K562 (cell line): ENCODE results near the gene MMP2. TPM values are rescaled to one million over a fixed set of nuclear protein-coding genes. Genes with fewer than 3 reads are reported as not detected.

Experiments
- COPS2 ChIP-seq: fragments of 450-650 bp; conservative IDR thresholded peaks from 2 replicates; pipeline ENCODE4 v1.6.1; 2016; ENCODE audit warnings: mild to moderate bottlenecking, moderate library complexity
- FOXJ2 ChIP-seq: fragments of 200-800 bp; sonication (Bioruptor generic); IDR thresholded peaks from 2 replicates; pipeline ENCODE4 v1.6.1; 2016; ENCODE audit warnings: missing genetic modification characterization, missing compliant biosample characterization
- FOXM1 ChIP-seq, 2 experiments: fragments of 450-650 bp in 1 of 2; sonication (generic) in 1 of 2; formaldehyde crosslinking in 1 of 2; IDR thresholded peaks; 2 replicates each; pipeline versions ENCODE4 v1.6.1 to v1.9.0; 2017 to 2022; ENCODE audit warnings: low read depth in 2 of 2, mild to moderate bottlenecking in 2 of 2, missing genetic modification reagents in 1 of 2, moderate library complexity in 1 of 2
- HNRNPH1 ChIP-seq: fragments of 200-400 bp; formaldehyde crosslinking; optimal IDR thresholded peaks from 2 replicates; pipeline ENCODE3; 2017; ENCODE audit warnings: low read depth, mild to moderate bottlenecking, low read length, moderate library complexity
- KLF6 ChIP-seq: fragments of 250-450 bp; sonication (Bioruptor Pico); IDR thresholded peaks from 2 replicates; pipeline ENCODE4 v1.4.0; 2020; ENCODE audit warnings: mild to moderate bottlenecking, moderate library complexity, borderline replicate concordance
- LCOR ChIP-seq: sonication (generic); formaldehyde crosslinking; IDR thresholded peaks from 2 replicates; pipeline ENCODE4 v1.8.0; 2022; ENCODE audit warnings: mild to moderate bottlenecking, missing genetic modification reagents
- MBD2 ChIP-seq: sonication (generic); IDR thresholded peaks from 2 replicates; pipeline ENCODE4 v1.6.1; 2016; ENCODE audit warnings: low read depth, borderline replicate concordance
- MCM7 ChIP-seq, 2 experiments: fragments of 450-650 bp; IDR thresholded peaks; 2 replicates each; pipeline ENCODE4 v1.6.1; 2016 to 2018
- PCBP1 ChIP-seq: fragments of 200-400 bp; formaldehyde crosslinking; IDR thresholded peaks from 2 replicates; pipeline ENCODE4 v1.6.1; 2018; ENCODE audit warnings: mild to moderate bottlenecking, low read depth, low read length; ENCODE audit not compliant: poor library complexity, severe bottlenecking
- PHF20 ChIP-seq: fragments of 450-650 bp; IDR thresholded peaks from 2 replicates; pipeline ENCODE4 v1.6.1; 2018; ENCODE audit not compliant: partially characterized antibody
- PTRF ChIP-seq: fragments of 450-650 bp; IDR thresholded peaks from 2 replicates; pipeline ENCODE4 v1.6.1; 2016; ENCODE audit warnings: mild to moderate bottlenecking, missing genetic modification characterization, missing compliant biosample characterization
- RBM39 ChIP-seq: fragments of 200-400 bp; formaldehyde crosslinking; optimal IDR thresholded peaks from 2 replicates; pipeline ENCODE3; 2018; ENCODE audit warnings: low read depth, low read length
- RFX1 ChIP-seq: fragments of 450-650 bp; IDR thresholded peaks from 2 replicates; pipeline ENCODE4 v1.6.1; 2016; ENCODE audit warnings: mild to moderate bottlenecking, moderate library complexity
- SPI1 ChIP-seq: IDR thresholded peaks from 2 replicates; pipeline ENCODE4 v1.6.1; 2011; ENCODE audit warnings: low read depth, low read length, control low read depth, borderline replicate concordance
- ZNF175 ChIP-seq: fragments of 200-800 bp; sonication (Bioruptor generic); IDR thresholded peaks from 2 replicates; pipeline ENCODE4 v1.6.1; 2016; ENCODE audit warnings: low read depth, mild to moderate bottlenecking, missing genetic modification characterization, missing compliant biosample characterization
- ZNF384 ChIP-seq: IDR thresholded peaks from 2 replicates; pipeline ENCODE4 v1.6.1; 2012; ENCODE audit warnings: low read depth, low read length, improper control_type of control experiment
- ZNF561 ChIP-seq: fragments of 450-650 bp; formaldehyde crosslinking; conservative IDR thresholded peaks from 2 replicates; pipeline ENCODE4 v1.4.0; 2020; ENCODE audit warnings: mild to moderate bottlenecking, moderate library complexity
- ZZZ3 ChIP-seq: fragments of 450-650 bp; IDR thresholded peaks from 2 replicates; pipeline ENCODE4 v1.6.1; 2016; ENCODE audit warnings: antibody characterized with exemption, mild to moderate bottlenecking, moderate library complexity
- polyA plus RNA-seq, 8 experiments: library from polyadenylated mRNA; depleted of rRNA in 4 of 8; stranded (reverse) in 5 of 8; unstranded in 3 of 8; fragments of >200 nt; fragmentation: Nextera tagmentation in 2 of 8; fragmentation: Illumina TruSeq in 1 of 8; extraction: Ambion mirVana in 2 of 8; extraction: Trizol in 1 of 8; gene quantifications; 2 replicates each; pipeline versions ENCODE4 v1.2.1 to v1.2.3, GENCODE V29; 2011 to 2014; ENCODE audit warnings: inconsistent platforms in 1 of 8, missing spikeins in 1 of 8
- total RNA-seq, 7 experiments: library from RNA; depleted of rRNA in 6 of 7; stranded (reverse); fragments of >200 nt in 6 of 7; fragmentation: Illumina TruSeq in 2 of 7; extraction: Trizol in 2 of 7; gene quantifications; 2 replicates each; pipeline versions ENCODE4 v1.2.1 to v1.2.3, GENCODE V29; 2011 to 2021; ENCODE audit warnings: low replicate concordance in 1 of 7
- TF ChIP-seq, protein P1 (sequence below): fragments of 250-450 bp; sonication (Bioruptor Pico); IDR thresholded peaks from 2 replicates; pipeline ENCODE4 v1.8.0; 2021; ENCODE audit warnings: mild to moderate bottlenecking, moderate library complexity
- TF ChIP-seq, protein P2 (sequence below): fragments of 450-650 bp; IDR thresholded peaks from 2 replicates; pipeline ENCODE4 v1.6.1; 2017; ENCODE audit warnings: antibody characterized with exemption
- TF ChIP-seq, protein P3 (sequence below): sonication (generic); formaldehyde crosslinking; IDR thresholded peaks from 2 replicates; pipeline ENCODE4 v1.8.0; 2023; ENCODE audit warnings: mild to moderate bottlenecking, missing genetic modification reagents
- TF ChIP-seq, protein P4 (sequence below): fragments of 250-450 bp; sonication (Bioruptor Pico); IDR thresholded peaks from 2 replicates; pipeline ENCODE4 v1.5.1; 2021; ENCODE audit warnings: mild to moderate bottlenecking

The MMP2 gene
- total and polyA plus RNA-seq, 9 of the 15 experiments (the other 6 are each of a cell fraction or from before 2014, with no cell fraction given): 0.05 to 0.53 TPM; not detected in 7

DNA sequence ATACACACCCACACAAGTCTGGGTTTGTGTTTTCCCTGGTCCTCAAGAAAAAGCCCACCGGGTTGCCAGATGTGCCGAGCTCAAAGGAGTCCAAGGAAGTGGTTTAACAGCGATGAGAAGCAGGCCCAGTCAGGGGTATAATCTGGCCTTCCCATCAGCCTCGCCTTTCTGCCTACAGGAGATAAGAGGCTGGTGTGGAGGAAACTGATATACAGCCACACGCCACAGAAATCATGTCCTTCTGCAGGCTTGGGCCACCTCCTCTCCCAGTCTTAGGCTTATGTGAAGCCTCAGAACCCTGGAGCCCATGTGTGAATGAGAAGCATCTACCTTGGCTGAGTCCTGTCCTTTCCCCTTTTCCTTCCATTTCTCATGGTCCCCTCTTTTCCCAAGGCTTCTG, 43.6 kb upstream of the MMP2 start (continued):
- TF ChIP-seq, protein P1, sequence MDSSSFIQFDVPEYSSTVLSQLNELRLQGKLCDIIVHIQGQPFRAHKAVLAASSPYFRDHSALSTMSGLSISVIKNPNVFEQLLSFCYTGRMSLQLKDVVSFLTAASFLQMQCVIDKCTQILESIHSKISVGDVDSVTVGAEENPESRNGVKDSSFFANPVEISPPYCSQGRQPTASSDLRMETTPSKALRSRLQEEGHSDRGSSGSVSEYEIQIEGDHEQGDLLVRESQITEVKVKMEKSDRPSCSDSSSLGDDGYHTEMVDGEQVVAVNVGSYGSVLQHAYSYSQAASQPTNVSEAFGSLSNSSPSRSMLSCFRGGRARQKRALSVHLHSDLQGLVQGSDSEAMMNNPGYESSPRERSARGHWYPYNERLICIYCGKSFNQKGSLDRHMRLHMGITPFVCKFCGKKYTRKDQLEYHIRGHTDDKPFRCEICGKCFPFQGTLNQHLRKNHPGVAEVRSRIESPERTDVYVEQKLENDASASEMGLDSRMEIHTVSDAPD (CRISPR knock-in tag): no peak
- TF ChIP-seq LCOR (CRISPR knock-in tag) (no peak), RBM39 (no peak), ZNF561 (CRISPR knock-in tag) (no peak), ZNF384 (no peak), MCM7 (IDR thresholded peaks at IDR 0.05) (no peak), ZNF175 (CRISPR knock-in tag) (peak; percentile 81), COPS2 (no peak), FOXJ2 (tag) (peak; percentile 60; the same call in 1 of the 2 replicates), KLF6 (CRISPR knock-in tag) (no peak), PTRF (tag) (no peak), FOXM1 (IDR thresholded peaks at IDR 0.05; ENCODE audit: low read depth) (peak; percentile 81), FOXM1 (CRISPR knock-in tag; IDR thresholded peaks at IDR 0.05; ENCODE audit: low read depth) (no peak), SPI1 (peak; percentile 30; the same call in 1 of the 2 replicates), PCBP1 (no peak), RFX1 (no peak), PHF20 (no peak), MBD2 (no peak), ZZZ3 (no peak), HNRNPH1 (no peak)
- TF ChIP-seq, protein P2, sequence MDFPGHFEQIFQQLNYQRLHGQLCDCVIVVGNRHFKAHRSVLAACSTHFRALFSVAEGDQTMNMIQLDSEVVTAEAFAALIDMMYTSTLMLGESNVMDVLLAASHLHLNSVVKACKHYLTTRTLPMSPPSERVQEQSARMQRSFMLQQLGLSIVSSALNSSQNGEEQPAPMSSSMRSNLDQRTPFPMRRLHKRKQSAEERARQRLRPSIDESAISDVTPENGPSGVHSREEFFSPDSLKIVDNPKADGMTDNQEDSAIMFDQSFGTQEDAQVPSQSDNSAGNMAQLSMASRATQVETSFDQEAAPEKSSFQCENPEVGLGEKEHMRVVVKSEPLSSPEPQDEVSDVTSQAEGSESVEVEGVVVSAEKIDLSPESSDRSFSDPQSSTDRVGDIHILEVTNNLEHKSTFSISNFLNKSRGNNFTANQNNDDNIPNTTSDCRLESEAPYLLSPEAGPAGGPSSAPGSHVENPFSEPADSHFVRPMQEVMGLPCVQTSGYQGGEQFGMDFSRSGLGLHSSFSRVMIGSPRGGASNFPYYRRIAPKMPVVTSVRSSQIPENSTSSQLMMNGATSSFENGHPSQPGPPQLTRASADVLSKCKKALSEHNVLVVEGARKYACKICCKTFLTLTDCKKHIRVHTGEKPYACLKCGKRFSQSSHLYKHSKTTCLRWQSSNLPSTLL: no peak
- TF ChIP-seq, protein P3, sequence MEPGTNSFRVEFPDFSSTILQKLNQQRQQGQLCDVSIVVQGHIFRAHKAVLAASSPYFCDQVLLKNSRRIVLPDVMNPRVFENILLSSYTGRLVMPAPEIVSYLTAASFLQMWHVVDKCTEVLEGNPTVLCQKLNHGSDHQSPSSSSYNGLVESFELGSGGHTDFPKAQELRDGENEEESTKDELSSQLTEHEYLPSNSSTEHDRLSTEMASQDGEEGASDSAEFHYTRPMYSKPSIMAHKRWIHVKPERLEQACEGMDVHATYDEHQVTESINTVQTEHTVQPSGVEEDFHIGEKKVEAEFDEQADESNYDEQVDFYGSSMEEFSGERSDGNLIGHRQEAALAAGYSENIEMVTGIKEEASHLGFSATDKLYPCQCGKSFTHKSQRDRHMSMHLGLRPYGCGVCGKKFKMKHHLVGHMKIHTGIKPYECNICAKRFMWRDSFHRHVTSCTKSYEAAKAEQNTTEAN (CRISPR knock-in tag): no peak
- TF ChIP-seq, protein P4, sequence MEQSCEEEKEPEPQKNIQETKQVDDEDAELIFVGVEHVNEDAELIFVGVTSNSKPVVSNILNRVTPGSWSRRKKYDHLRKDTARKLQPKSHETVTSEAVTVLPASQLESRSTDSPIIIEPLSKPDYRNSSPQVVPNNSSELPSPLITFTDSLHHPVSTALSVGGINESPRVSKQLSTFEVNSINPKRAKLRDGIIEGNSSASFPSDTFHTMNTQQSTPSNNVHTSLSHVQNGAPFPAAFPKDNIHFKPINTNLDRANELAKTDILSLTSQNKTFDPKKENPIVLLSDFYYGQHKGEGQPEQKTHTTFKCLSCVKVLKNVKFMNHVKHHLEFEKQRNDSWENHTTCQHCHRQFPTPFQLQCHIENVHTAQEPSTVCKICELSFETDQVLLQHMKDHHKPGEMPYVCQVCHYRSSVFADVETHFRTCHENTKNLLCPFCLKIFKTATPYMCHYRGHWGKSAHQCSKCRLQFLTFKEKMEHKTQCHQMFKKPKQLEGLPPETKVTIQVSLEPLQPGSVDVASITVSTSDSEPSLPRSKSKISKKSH (CRISPR knock-in tag): no peak
